IMR-90 (cell line): ENCODE data around the gene AOC2. TPM values are rescaled to one million over a fixed set of nuclear protein-coding genes. Genes with fewer than 3 reads are reported as not detected.

ENCODE experiments used
- ATAC-seq: fragments of 200-7000 bp; cut with Tn5 transposase; 2 replicates; pipeline ENCODE4 v1.9.1; 2020; ENCODE audit warnings: low read depth, mild to moderate bottlenecking, moderate library complexity
- BruUV-seq: library from RNA; stranded (reverse); fragments of 400-500 nt; replicated peaks from 2 replicates; lab custom pipeline; 2021; lab: Mats Ljungman, UMichigan
- CTCF ChIA-PET: fragments of 300-600 bp; formaldehyde crosslinking; extraction: SDS; loops from one replicate; lab custom pipeline; 2021; ENCODE audit warnings: antibody characterized with exemption; lab: Yijun Ruan, JAX
- POLR2A ChIA-PET: fragments of 300-600 bp; sonication (Branson Sonifier 250); formaldehyde crosslinking; loops from one replicate; lab custom pipeline; 2022; ENCODE audit warnings: antibody characterized with exemption; ENCODE audit not compliant: unreplicated experiment; lab: Charles Lee
- DNase-seq: peaks from one replicate; pipeline ENCODE4 v3.0.0; 2013
- H2AFZ ChIP-seq: replicated peaks from 2 replicates; pipeline ENCODE3; 2013; ENCODE audit warnings: low read length, mild to moderate bottlenecking; ENCODE audit not compliant: poor library complexity
- H2AK5ac ChIP-seq: 2 replicates; pipeline ENCODE4 v1.6.1; 2013; ENCODE audit warnings: low read depth, low read length, inconsistent platforms
- H2AK9ac ChIP-seq: replicated peaks from 2 replicates; pipeline ENCODE3; 2013; ENCODE audit warnings: mild to moderate bottlenecking, low read depth, low read length, moderate library complexity; ENCODE audit not compliant: poor library complexity
- H2BK120ac ChIP-seq: 2 replicates; pipeline ENCODE4 v1.6.1; 2013; ENCODE audit warnings: low read depth, low read length, inconsistent platforms
- H2BK15ac ChIP-seq: 3 replicates; pipeline ENCODE4 v1.6.1; 2013; ENCODE audit warnings: low read depth, low read length, inconsistent platforms
- H2BK20ac ChIP-seq: 2 replicates; pipeline ENCODE4 v1.6.1; 2013; ENCODE audit warnings: low read depth, mild to moderate bottlenecking, inconsistent platforms, low read length, moderate library complexity
- H2BK5ac ChIP-seq: 2 replicates; pipeline ENCODE4 v1.6.1; 2013; ENCODE audit warnings: mild to moderate bottlenecking, low read depth, low read length, inconsistent platforms; ENCODE audit not compliant: poor library complexity, severe bottlenecking
- H3K14ac ChIP-seq: replicated peaks from 2 replicates; pipeline ENCODE4 v1.6.1; 2013; ENCODE audit warnings: low read depth, low read length, inconsistent platforms
- H3K18ac ChIP-seq: 2 replicates; pipeline ENCODE4 v1.6.1; 2013; ENCODE audit warnings: low read depth, low read length, control low read depth
- H3K23ac ChIP-seq: 2 replicates; pipeline ENCODE4 v1.6.1; 2013; ENCODE audit warnings: low read depth, low read length, inconsistent platforms
- H3K27ac ChIP-seq: 2 replicates; pipeline ENCODE4 v1.5.1; 2013; ENCODE audit warnings: mild to moderate bottlenecking, control low read depth, low read length; ENCODE audit not compliant: insufficient read depth
- H3K27me3 ChIP-seq: 2 replicates; pipeline ENCODE4 v1.6.1; 2013; ENCODE audit warnings: low read length; ENCODE audit not compliant: control insufficient read depth, insufficient read depth
- H3K36me3 ChIP-seq: 2 replicates; pipeline ENCODE4 v1.6.1; 2013; ENCODE audit warnings: low read length, mixed read lengths; ENCODE audit not compliant: control insufficient read depth, insufficient read depth
- H3K4ac ChIP-seq: 2 replicates; pipeline ENCODE4 v1.6.1; 2013; ENCODE audit warnings: low read depth, low read length, inconsistent platforms
- H3K4me1 ChIP-seq: 2 replicates; pipeline ENCODE4 v1.6.1; 2013; ENCODE audit warnings: low read length, mixed read lengths; ENCODE audit not compliant: control insufficient read depth, insufficient read depth
- H3K4me2 ChIP-seq: 2 replicates; pipeline ENCODE4 v1.6.1; 2013; ENCODE audit warnings: low read depth, mild to moderate bottlenecking, control low read depth, low read length, moderate library complexity
- H3K4me3 ChIP-seq: 2 replicates; pipeline ENCODE4 v1.5.1; 2013; ENCODE audit warnings: low read depth, mild to moderate bottlenecking, control low read depth, low read length, moderate library complexity; ENCODE audit not compliant: insufficient read depth
- H3K56ac ChIP-seq: 2 replicates; pipeline ENCODE4 v1.6.1; 2013; ENCODE audit warnings: low read length, inconsistent platforms; ENCODE audit not compliant: insufficient read depth; ENCODE audit errors: extremely low read depth
- H3K79me1 ChIP-seq, 2 experiments: 2 replicates each; pipeline ENCODE4 v1.6.1; 2013; ENCODE audit warnings: low read length in 2 of 2, inconsistent platforms in 1 of 2, low read depth in 1 of 2
- H3K9ac ChIP-seq: 2 replicates; pipeline ENCODE4 v1.6.1; 2013; ENCODE audit warnings: low read depth, low read length, control low read depth
- H3K9me1 ChIP-seq: 2 replicates; pipeline ENCODE4 v1.6.1; 2013; ENCODE audit warnings: low read length, inconsistent platforms; ENCODE audit not compliant: insufficient read depth
- H3K9me3 ChIP-seq: 2 replicates; pipeline ENCODE4 v1.6.1; 2013; ENCODE audit warnings: low read length; ENCODE audit not compliant: control insufficient read depth, insufficient read depth
- H4K20me1 ChIP-seq: 2 replicates; pipeline ENCODE4 v1.6.1; 2013; ENCODE audit warnings: low read length, inconsistent platforms; ENCODE audit not compliant: insufficient read depth
- H4K5ac ChIP-seq: 2 replicates; pipeline ENCODE4 v1.6.1; 2013; ENCODE audit warnings: mild to moderate bottlenecking, low read depth, low read length, control low read depth
- H4K8ac ChIP-seq, 2 experiments: 2 replicates each; pipeline ENCODE4 v1.6.1; 2013; ENCODE audit warnings: low read depth in 2 of 2, low read length in 2 of 2, control low read depth in 1 of 2, inconsistent platforms in 1 of 2
- H4K91ac ChIP-seq: 2 replicates; pipeline ENCODE4 v1.6.1; 2013; ENCODE audit warnings: low read depth, low read length, inconsistent platforms; ENCODE audit not compliant: insufficient read depth
- CHD1 ChIP-seq: IDR thresholded peaks from 2 replicates; pipeline ENCODE4 v1.6.1; 2012; ENCODE audit warnings: low read depth, low read length, improper control_type of control experiment
- MAFK ChIP-seq: IDR thresholded peaks from 2 replicates; pipeline ENCODE4 v1.6.1; 2012; ENCODE audit warnings: low read depth, low read length, improper control_type of control experiment
- WGBS, 2 experiments: methylation state at CpG; one replicate each; pipeline versions ENCODE4 v1.1.5 to v1.1.7; 2013; ENCODE audit warnings: missing lambda C conversion rate in 2 of 2; ENCODE audit not compliant: insufficient read length in 1 of 2; ENCODE audit errors: extremely low coverage in 2 of 2; 5-methylcytosine and 5-hydroxymethylcytosine counted together
- dilution Hi-C: fragments of 300-500 bp; cut with HindIII; formaldehyde crosslinking; loops from one replicate; pipeline ENCODE4 v1.14.3; 2018; ENCODE audit warnings: low sequenced_read_pairs; ENCODE audit not compliant: unreplicated experiment
- in situ Hi-C: fragments of 300-500 bp; cut with MboI; formaldehyde crosslinking; loops from 3 replicates; pipeline ENCODE4 v1.14.3; 2019; ENCODE audit warnings: low sequenced_read_pairs, inconsistent platforms, mixed read lengths
- intact Hi-C: fragments of 100-400 bp; cut with micrococcal nuclease; formaldehyde crosslinking; loops from 2 replicates; pipeline ENCODE4 v1.10.0; 2022
- polyA plus RNA-seq, 3 experiments: library from polyadenylated mRNA; depleted of rRNA; stranded (reverse); fragments of >200 nt; gene quantifications; 2 replicates each; pipeline ENCODE4 v1.2.3, GENCODE V29; 2012; ENCODE audit warnings: low replicate concordance in 1 of 3
- total RNA-seq: library from RNA; depleted of rRNA; stranded (reverse); fragments of >200 nt; gene quantifications from 2 replicates; pipeline ENCODE4 v1.2.3, GENCODE V29; 2012

AOC2 gene
- total and polyA plus RNA-seq, 2 of the 4 experiments (the other 2 are of a cell fraction) = 0.36 to 0.41 TPM

DNA sequence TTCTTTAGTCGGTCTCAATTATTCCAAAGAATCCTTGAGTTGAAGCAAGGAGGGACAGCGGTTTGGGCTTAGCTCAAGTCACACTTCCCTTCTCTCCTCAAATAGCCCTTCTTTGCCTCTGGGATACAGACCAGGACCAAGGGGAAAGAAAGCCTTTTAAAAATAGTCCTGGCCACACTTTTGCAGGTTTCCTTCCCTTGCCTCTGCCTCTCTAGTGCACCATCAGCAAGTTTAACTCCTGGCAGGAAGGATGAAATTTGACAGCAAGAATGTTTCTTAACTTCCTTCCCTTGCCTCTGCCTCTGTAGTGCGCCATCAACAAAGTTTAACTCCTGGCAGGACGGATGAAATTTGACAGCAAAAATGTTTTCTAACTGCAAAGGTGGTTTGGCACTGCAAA is 49.0 kb downstream of the AOC2 start:
- no TSS peak for BruUV-seq
- H3K4me3 ChIP-seq = no peak overlapping the region
- peaks cover 6% of the 10 kb centered on the region; the same call in 1 of the 2 replicates for H3K4me1 ChIP-seq
- peaks cover 7% of the 10 kb centered on the region; the same call in 1 of the 2 replicates for H3K9me1 ChIP-seq
- no peak overlapping the region for H2BK120ac ChIP-seq
- intact Hi-C loops (no loop called here), dilution Hi-C loops (no loop called here), in situ Hi-C loops (loop anchor here (25.0 kb wide), 1 partner anchor 419 kb away; no protein-coding TSS in a partner anchor)
- no peak overlapping the region for H2AFZ ChIP-seq
- H3K4me2 ChIP-seq = no peak overlapping the region
- no peak overlapping the region for H2BK5ac ChIP-seq
- WGBS, 2 experiments = no CpG with 5 or more reads among the region's 4 CpGs
- H3K36me3 ChIP-seq = no peaks in the 10 kb centered on the region
- no peak overlapping the region for H4K91ac ChIP-seq
- H4K8ac ChIP-seq = no peak overlapping the region
- TF ChIP-seq MAFK (0 out of 2 replicates have a peak, but pooled peaks have one; percentile 6), CHD1 (no peak)
- no peak overlapping the region for H3K23ac ChIP-seq
- no peak overlapping the region for H2AK9ac ChIP-seq
- H2AK5ac ChIP-seq = no peak overlapping the region
- H4K20me1 ChIP-seq = no peaks in the 10 kb centered on the region
- CTCF ChIA-PET = interaction anchor here (0.6 kb wide), 1 partner anchor 246 kb away, joined by 5 read pairs; no protein-coding TSS in a partner anchor
- H4K5ac ChIP-seq = no peak overlapping the region
- no peaks in the 10 kb centered on the region for H3K9me3 ChIP-seq
- H2BK15ac ChIP-seq = no peak overlapping the region
- peaks cover 5% of the 10 kb centered on the region for H3K27me3 ChIP-seq
- no peak overlapping the region; the same call in 1 of the 2 replicates for H3K14ac ChIP-seq
- no peak overlapping the region for H3K56ac ChIP-seq
- H3K79me1 ChIP-seq = no peaks in the 10 kb centered on the region
- no peak overlapping the region for H3K18ac ChIP-seq
- POLR2A ChIA-PET = no interaction called here
- H3K27ac ChIP-seq = no peak overlapping the region
- H3K4ac ChIP-seq = no peak overlapping the region
- no peak for DNase-seq
- H3K9ac ChIP-seq = no peak overlapping the region
- no peak for ATAC-seq
- no peak overlapping the region for H2BK20ac ChIP-seq
